GM18867 (cell line): Measurements from ENCODE around the gene EHBP1L1.
"Not testable (repeated sequence)": the region's sequence is repeated elsewhere in the genome, so short reads cannot be mapped to it uniquely, and the experiment has no call there.

Experiments used
- ATAC-seq: cut with Tn5 transposase; IDR thresholded peaks from one replicate; pipeline ENCODE4 v1.9.1; 2021; ENCODE audit warnings: mild to moderate bottlenecking, moderate library complexity; ENCODE audit not compliant: unreplicated experiment

EHBP1L1 gene

DNA sequence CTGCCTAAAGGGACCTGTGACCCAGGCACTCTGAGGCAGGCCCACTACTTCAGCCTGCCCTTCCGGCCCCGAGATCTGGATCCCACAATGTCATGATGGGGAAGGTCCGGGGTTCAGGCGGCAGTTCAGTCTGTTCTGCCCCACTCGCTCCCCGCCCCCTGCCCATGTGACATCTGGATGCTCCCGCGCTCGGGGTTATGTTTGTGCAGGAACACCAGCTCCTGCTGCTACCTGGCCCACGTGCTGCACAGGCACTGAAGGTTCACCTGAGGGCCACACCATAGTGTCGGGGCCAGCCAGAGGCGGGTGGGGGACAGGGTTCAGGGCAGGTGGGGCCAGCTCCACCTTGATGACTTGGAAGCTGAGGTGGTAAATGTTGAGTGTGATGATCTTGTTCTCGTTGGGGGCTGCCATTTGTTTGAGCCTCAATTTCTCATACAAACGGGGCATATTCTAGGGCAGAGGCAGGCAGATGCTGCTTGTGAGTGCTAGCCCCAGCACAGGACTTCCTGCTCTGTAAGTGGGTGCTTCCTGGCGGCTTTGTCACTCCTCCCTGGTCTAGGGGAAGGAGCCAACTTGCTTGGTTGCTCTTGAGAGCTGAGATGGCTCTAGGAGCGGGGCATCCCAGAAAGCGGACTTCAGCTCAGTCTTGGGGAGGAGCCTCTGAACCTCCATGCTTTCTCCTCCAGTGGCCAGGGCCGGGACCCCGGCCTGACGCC lies 57.7 kb downstream of the EHBP1L1 start:
- ATAC-seq = no peak

DNA sequence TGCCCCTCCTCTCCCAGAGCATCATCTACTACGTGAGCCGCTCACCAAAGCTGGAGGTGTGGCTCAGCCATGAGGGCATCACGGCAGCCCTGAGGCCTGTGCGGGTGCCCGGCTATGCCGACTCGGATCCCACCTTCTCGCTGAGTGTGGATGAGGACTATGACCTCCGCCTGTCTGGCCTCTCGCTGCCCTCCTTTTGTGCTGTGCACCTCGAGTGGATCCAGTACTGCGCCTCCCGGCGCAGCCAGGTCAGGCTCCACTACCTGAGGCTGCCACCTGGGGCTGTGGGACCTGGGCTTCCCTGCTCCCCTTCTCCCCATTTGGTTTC lies 58.2 kb downstream of the EHBP1L1 start:
- no peak for ATAC-seq

DNA sequence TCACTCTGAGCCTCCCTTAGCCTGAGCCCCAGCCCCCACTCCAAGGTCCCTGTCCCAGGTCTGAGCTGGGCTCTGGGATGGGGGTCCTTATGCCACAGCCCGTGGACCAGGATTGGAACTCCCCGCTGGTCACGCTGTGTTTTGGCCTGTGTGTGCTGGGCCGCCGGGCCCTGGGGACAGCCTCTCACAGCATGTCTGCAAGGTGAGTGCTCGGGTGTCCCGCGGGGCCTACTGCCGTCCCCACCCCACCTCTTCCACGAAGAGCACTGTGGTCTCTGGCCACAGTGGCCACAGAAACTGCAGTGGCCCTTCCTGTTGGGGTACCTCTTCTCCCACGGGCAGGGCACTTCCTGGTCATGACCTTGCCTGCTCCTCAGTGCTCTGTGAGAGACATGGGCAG lies 58.6 kb downstream of the EHBP1L1 start:
- ATAC-seq = no peak

DNA sequence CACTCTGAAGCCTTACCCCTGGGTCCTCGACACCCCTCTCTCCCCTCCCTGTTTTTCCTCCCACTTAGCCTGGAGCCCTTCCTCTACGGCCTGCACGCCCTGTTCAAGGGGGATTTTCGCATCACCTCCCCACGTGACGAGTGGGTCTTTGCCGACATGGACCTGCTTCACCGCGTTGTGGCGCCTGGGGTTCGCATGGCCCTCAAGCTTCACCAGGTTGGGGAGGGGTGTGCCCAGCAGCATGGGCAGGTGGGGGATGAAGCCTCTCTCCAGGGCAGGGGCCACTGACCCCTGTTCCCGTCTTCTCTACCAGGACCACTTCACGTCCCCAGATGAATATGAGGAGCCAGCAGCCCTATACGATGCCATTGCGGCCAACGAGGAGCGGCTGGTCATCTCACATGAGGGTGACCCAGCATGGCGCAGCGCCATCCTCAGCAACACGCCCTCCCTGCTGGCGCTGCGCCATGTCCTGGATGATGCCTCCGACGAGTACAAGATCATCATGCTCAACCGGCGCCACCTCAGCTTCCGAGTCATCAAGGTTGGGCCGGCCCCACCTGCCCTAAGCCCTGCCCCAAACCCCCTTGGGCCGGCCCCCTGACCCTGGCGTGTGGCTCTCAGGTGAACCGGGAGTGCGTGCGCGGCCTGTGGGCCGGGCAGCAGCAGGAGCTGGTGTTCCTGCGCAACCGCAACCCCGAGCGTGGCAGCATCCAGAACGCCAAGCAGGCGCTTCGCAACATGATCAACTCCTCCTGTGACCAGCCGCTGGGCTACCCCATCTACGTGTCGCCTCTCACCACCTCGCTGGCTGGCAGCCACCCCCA lies 59.3 kb downstream of the EHBP1L1 start:
- no peak for ATAC-seq

DNA sequence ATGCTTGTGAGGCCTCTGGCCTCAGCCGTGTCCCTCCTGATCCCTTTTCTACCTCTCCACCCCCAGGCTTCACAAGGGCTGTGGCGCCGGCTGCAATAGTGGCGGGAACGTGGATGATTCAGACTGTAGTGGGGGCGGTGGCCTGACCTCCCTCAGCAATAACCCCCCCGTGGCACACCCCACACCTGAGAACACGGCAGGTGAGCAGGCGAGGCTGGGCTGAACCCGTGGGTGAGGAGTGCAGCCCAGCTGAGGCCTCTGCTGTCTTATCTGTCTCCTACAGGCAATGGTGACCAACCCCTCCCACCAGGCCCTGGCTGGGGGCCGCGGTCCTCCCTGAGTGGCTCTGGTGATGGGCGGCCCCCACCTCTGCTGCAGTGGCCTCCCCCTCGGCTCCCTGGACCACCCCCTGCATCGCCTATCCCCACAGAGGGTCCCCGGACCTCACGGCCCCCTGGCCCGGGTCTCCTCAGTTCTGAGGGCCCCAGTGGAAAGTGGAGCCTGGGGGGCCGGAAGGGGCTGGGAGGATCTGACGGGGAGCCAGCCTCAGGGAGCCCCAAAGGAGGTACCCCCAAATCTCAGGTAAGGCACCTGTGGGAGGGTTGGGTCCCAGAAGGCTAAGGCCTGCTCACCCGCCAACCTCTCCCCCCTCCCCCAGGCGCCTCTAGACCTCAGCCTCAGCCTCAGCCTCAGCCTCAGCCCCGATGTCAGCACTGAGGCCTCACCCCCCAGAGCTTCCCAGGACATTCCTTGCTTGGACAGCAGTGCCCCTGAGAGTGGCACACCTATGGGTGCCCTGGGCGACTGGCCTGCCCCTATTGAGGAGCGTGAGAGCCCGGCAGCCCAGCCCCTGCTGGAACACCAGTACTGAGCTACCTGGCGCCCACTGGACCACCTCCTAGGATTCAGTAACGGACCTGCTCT lies 60.5 kb downstream of the EHBP1L1 start:
- no peak for ATAC-seq

DNA sequence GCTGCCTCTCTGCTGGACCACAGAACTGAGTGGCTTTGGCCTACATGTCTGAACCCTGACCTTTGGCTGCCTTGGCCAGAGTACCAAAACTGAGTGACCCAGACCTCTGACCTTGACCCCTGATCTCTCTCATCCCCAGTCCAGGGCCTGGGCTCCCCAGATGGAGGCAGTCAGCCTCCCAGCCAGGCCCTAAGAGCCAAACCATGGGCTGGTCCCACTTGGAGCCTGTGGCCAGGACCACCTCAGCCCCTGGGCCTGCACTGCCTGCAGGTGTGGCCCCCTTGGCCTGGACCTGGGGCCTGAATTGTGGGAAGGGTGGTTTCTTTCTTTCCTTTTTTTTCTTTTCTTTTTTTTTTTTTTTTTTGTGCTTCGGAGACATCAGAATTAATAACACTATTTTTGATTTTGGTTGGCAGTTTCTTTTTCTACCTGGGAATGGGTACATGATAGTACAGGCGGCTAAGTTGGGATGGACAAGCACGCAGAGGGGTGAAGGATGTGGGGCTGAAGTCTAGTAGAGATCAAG lies 61.2 kb downstream of the EHBP1L1 start:
- no peak for ATAC-seq

DNA sequence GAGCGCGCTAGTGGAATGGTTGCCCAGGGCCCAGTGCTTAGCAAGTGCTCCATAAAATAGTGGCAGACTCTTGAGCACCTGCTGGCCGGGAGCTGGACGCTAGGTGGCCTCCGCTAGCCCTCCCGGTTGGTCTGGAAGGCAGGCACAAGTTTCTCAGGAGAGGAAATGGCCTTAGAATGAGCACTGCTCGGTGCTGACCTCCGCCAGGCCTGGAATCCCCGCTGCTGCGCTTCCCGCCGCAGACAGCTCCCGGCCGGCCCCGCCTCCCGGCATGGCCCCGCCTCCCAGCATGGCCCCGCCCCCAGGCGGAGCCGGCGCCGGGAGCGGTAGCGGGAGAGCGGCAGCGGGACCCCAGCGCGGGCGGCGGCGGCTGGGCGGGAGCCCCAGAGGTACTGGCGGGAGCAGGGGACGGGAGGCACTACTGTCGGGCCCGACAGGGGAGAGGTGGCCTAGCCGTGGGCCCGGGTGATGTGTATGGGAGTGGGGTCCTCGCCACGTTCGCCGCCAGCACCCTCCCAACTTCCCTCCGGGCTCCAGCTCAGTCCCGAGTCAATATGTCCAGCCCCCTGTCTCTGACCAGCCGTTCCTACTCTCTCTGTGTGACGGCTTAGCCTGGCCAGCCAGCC lies 62.1 kb downstream of the EHBP1L1 start, which contains the start of gene SIPA1:
Gene SIPA1 (plus strand): TSS at position 308 of the 626 bp plus-strand sequence. CDS start 2,821 bp downstream, outside the sequence.
- ATAC-seq = peak; percentile 37

DNA sequence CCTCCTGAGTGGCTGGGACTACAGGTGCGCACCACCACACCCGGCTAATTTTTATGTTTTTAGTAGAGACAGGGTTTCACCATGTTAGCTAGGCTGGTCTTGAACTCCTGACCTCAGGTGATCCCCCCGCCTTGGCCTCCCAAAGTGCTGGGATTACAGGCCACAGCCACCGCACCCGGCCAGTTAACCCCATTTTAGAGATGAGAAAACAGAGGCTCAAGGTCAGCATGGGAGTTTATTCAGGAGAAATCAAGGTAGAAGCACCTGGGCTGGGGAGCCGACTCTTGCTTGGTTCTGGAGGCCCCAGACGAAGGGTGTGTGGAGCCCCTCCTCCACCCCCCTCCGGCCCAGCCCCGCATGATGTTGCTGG lies 63.4 kb downstream of the EHBP1L1 start:
- not testable (repeated sequence) for ATAC-seq

DNA sequence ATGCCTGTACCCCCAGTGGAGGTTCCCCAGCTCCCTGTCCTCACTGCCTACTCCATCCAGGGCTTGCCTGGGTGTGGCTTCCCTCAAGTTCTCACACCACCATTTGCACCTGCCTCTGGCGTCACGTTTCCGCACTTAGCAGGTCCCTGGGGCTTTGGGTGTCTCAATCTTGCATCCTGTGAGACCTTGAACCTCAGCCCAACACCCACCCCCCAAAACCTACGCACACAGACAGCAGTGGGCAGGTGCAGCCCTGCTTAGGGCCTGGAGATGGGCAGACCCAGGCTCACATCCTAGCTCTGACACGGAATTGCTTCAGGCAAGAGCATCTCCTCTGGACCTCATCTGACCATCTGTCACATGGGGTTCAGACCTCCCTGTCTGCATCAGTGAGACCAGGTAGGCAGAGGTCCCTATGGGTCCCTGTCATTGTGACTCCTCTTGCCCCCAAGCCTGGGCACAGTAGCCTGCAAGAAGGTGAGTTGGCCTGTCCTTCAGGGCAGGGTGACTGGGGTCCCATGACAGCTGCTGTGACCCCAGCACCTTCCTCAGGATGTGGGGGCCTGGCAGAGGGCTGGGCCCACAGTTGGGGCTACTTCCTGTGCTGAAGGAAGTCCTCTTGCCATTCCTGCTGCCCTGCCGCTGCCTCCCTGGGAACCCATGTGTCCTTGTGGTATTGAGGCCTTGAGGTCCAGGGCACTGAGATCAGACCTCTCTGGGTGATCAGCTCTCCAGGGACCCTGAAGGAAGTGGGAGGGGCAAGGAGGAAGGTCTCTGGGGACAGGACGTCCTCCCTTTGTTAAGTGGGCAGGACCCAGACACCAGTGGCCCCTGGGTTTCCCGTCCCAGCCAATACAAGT lies 64.0 kb downstream of the EHBP1L1 start:
- peak; percentile 43 for ATAC-seq

DNA sequence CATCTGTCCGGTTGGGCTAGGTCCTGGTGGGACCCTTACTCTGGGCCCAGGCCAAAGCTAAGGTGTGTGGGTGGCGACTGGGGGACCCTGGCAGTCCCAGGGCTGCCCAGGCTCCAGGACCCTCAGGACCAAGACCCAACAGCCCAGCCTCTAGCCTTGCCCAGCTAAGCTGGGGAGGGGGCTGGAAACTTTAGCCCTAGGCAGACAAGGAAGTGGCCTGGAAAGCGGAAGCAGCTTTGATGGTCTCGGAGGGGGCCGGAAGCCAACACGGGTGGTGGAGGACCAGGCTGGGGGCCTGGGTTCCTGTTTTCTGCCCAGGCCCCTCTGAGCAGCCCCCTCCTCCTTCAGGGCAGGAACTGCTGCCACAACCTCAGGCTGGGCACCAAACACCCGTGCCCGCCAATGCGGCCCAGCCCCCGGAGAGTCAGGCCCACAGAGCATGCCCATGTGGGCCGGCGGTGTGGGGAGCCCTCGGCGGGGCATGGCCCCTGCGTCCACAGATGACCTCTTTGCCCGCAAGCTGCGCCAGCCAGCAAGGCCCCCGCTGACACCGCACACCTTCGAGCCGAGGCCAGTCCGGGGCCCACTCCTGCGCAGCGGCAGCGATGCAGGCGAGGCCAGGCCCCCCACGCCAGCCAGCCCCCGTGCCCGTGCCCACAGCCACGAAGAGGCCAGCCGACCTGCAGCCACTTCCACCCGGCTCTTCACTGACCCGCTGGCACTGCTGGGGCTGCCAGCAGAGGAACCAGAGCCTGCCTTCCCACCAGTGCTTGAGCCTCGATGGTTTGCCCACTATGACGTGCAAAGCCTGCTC lies 64.8 kb downstream of the EHBP1L1 start:
- ATAC-seq = no peak

DNA sequence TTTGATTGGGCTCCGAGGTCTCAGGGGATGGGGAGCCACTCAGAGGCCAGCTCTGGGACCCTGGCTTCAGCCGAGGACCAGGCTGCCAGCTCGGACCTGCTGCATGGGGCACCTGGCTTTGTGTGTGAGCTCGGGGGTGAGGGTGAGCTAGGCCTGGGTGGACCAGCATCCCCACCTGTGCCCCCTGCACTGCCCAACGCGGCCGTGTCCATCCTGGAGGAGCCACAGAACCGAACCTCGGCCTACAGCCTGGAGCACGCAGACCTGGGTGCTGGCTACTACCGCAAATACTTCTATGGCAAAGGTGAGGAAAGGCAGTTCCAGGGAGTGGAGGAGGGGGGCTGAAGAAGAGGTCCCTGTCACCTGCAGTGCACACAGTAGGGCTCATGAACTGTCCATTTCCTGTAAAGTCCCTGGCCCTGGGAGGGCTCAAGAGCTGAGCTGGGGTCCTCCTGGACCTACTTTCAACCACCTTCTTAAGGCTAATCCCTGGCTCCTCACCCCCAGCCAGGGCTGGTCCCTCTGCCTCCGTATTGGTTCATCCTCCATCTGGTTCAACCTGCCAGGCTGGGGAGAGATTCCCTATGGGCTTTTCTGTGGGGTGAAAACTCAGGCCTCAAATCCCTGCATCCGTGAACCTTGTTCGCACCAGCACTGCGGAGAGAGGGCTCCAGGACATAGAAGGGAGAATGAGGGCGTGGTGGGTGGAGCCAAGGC lies 65.6 kb downstream of the EHBP1L1 start:
- ATAC-seq = no peak
